SK-N-SH (cell line): Measurements from ENCODE around the gene EIF2S2.

Source experiments
- TAF1 ChIP-seq: IDR thresholded peaks from 2 replicates; pipeline ENCODE4 v1.6.1; 2012; ENCODE audit warnings: low read depth, mild to moderate bottlenecking, low read length, moderate library complexity, borderline replicate concordance
- TF ChIP-seq, protein P1 (sequence below): fragments of 200-600 bp; sonication (generic); IDR thresholded peaks from 2 replicates; pipeline ENCODE4 v1.6.1; 2017; ENCODE audit warnings: antibody characterized with exemption, mild to moderate bottlenecking, moderate library complexity
- TF ChIP-seq, protein P2 (sequence below): IDR thresholded peaks from 2 replicates; pipeline ENCODE4; 2012

DNA sequence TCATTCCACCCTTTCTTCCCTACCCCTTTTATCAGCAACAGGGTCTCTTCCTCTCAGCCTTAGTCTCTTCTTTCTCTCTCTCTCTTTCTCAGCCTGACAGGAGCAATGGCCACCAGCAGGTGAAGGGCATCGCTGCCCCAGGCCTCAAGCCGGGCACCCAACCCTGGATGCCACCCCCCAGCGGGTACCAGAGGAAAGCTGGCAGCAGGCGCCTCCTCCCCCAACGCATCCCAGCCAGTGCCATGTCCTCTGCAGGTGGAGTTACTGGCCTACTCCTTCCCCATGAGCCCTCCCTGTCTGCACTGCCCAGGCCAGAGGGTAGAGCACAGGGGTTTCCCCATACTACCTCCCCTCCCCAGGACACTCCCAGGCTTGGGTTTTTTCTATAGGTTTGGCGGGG, 32.2 kb downstream of the EIF2S2 start:
- no peak for TF ChIP-seq TAF1
- TF ChIP-seq, protein P1, sequence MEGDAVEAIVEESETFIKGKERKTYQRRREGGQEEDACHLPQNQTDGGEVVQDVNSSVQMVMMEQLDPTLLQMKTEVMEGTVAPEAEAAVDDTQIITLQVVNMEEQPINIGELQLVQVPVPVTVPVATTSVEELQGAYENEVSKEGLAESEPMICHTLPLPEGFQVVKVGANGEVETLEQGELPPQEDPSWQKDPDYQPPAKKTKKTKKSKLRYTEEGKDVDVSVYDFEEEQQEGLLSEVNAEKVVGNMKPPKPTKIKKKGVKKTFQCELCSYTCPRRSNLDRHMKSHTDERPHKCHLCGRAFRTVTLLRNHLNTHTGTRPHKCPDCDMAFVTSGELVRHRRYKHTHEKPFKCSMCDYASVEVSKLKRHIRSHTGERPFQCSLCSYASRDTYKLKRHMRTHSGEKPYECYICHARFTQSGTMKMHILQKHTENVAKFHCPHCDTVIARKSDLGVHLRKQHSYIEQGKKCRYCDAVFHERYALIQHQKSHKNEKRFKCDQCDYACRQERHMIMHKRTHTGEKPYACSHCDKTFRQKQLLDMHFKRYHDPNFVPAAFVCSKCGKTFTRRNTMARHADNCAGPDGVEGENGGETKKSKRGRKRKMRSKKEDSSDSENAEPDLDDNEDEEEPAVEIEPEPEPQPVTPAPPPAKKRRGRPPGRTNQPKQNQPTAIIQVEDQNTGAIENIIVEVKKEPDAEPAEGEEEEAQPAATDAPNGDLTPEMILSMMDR: no peak
- TF ChIP-seq, protein P2, sequence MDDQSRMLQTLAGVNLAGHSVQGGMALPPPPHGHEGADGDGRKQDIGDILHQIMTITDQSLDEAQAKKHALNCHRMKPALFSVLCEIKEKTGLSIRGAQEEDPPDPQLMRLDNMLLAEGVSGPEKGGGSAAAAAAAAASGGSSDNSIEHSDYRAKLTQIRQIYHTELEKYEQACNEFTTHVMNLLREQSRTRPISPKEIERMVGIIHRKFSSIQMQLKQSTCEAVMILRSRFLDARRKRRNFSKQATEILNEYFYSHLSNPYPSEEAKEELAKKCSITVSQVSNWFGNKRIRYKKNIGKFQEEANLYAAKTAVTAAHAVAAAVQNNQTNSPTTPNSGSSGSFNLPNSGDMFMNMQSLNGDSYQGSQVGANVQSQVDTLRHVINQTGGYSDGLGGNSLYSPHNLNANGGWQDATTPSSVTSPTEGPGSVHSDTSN: no peak
